Measurements from ENCODE around the gene NGEF.

Gene NGEF

DNA sequence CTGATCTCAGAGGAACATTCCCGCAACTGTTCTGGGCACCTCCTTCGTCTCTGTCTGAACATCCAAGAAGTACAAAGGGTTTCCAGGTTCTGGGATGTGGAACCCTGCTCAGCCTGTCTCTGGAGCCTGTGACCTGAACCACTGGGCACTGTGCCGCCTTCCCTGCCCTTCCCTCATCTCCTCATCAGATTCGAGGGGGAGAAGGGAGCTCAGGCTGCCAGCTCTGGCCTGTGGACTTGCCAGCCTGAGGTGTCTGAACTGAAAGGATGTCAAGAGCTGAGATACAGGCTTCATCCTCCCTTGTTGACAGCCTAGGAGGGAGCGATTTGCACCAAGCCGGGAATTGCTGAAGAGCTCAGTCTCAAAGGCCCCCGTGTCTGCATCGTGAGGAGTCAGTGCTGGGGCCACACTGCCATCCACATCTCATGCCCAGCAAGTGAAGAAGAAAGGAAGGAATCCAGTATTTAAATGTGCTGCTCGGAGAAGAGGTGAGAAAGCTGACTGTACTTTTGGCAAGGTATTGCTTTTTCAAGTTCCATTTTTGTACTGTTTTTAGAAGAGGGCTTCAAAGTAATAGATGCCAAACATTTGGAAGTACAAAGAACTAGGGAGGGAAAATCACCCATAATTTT, 32.0 kb upstream of the NGEF start:
- no peak for FAIRE-seq

- FAIRE-seq = no peak
Observed at GRCh38 chr2:233042549-233042948, 29.5 kb upstream of the NGEF start.

GRCh38 chr2:233041722-233042323, 28.8 kb upstream of the NGEF start:
- FAIRE-seq = no peak

DNA sequence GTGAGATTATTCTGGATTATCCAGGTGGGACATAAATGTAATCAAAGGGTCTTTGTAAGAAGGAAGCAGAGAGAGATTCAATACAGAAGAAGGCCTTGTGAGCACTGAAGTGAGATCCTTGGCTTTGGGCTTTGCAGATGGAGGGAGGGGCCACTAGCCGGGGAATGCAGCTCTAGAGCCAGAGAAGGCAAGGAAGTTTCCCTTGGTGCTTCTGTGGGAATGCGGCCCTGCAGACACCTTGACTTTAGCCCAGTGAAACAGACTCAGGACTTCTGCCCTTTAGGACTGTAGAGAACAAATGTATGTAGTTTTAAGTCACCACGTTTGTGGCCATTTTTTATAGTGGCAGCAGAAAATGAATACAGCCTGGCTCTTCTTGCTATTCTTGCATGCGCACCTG, 27.5 kb upstream of the NGEF start:
- FAIRE-seq = no peak

DNA sequence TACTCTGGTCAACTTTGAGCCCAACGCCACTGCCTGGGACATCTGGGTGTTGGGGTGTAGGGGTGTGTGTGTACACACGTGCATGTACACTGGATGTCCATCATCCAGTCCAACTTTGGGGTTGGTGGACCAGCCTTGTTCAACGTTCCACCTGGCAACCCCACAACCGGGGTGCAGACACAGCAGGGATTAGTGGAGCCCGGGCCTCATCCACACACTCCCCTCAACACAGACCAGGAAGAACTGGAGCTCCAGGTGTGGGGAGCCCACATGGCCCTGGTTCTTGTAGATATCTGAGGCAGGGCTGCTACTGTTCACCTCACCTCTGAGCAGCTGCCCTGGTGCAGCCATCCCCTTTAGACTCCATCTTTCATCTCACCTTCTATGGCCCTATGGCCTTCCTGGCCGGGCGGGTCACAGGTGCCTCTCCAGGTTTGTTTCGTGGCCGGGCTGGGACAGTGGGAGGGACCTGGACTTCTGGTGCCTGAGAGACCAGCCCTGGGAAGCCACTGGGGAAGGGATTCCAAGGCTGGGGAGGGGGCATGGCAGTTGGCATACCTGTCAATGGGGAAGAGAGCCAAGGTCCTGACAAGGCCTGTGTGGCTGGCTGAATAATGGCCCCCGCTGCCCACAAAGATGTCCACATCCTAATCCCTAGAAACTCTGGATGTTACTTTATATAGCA, 26.9 kb upstream of the NGEF start:
- no peak for FAIRE-seq

DNA sequence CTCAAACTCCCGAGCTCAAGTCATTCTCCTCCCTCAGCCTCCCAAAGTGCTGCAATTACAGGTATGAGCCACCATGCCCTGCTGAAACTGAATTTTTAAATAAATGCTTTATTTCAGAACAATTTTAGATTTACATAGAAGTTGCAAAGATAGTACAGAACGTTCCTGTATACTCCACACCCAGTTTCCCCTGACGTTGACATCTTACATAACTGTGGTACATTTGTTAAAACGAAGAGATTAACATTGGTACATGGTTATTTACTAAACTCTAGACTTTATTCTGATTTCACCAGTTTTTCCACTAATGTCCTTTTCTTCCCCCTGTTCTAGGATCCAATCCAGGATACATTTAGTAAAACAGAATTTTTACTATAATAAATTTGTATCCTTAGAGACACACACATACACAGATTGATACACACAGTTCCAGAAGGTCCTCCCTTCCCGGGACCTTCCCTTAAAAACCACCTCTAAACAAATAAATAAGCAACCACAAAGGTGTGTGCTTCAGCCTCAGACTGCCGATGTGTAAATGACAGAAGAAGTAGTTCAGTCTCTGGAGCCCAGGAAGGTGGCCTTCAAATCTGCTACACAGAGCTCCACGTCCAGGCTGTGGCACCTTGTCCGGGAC, 26.3 kb upstream of the NGEF start:
- no peak for FAIRE-seq

GRCh38 chr2:233037078-233037477, 24.0 kb upstream of the NGEF start:
- FAIRE-seq = no peak

GRCh38 chr2:233036162-233036838, 23.2 kb upstream of the NGEF start:
- FAIRE-seq = no peak

DNA sequence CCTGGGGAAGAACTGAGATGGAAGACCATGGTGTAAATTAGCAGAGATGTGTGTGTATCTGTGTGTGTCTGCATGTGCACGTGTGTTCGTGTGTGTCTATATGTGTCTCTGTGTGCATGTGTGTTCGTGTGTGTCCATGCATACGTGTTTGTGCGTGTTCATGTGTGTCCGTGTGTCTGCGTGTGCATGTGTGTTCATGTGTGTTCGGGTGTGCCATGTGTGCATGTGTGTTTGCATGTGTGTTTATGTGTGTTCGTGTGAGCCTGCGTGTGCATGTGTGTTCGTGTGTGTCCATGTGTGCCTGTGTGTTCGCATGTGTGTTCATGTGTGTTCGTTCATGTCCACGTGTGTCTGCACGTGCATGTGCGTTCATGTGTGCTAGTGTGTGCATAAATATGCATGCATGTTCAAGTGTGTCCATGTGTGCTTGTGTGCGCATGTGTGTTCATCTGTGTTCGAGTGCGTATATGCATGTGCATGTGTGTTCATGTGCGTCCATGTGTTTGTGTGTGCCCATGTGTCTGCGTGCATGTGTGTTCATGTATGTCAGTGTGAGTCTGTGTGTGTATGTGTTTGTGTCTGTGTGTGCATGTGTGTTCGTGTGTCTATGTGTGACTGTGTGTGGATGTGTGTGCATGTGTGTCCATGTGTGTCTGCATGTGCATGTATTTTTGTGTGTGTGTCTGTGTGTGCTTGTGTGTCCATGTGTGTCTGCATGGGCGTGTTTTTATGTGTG, 22.5 kb upstream of the NGEF start:
- no peak for FAIRE-seq

GRCh38 chr2:233034091-233034882, 21.2 kb upstream of the NGEF start:
- FAIRE-seq = no peak

DNA sequence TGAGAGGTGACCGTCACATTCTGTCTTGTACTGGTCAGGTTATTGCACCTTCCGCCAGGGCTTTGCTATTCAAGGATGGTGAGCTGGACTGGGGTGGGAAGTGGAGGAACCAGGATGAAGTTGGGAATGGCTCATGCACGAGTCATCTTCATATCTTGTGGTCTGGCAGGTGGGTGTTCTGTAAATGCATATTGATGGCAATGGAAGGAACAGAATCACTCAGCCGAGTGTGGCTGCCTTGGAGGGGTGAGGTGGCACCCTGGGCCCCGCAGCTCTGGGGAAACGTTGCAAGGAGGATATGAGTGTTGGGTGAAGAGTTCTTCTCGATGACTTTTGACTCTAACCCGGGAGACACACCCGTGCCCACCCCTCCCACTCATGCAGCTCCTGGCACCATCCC, 20.6 kb upstream of the NGEF start:
- FAIRE-seq = no peak

DNA sequence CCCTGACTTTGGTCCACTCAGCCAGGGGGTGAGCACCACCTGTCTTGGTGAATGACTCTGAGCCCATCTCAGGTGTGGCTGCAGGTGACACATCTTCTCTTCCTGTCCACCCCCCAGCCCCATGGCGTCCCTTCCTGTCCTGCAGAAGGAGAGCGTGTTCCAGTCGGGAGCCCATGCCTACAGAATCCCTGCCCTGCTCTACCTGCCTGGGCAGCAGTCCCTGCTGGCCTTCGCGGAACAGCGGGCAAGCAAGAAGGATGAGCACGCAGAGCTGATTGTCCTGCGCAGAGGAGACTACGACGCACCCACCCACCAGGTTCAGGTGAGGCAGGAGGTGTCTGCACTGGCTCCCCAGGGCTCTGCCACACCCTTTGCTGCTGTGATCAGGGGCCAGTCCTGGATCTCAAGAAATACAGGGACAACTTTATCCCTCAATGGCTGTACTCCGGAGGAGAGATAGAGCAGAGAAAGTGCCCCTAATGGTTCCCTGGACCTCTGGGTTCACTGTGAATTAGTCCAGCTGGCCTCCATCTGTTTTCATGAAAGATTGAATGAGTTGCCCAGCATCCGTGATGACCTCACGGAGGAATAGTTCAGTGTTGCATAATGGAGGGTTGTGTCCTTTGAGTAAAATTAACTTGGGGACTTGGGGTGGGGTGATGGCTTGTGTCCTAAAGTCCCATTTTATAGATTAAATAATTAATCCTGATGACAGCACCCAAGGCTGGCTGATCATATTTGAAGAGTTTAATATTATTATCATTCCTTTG, 19.7 kb upstream of the NGEF start, which contains the start of gene NEU2:
TSS of gene NEU2 (plus strand) at position 122 of the 770 bp plus-strand sequence. CDS start at position 122, 0 bp downstream.
- no peak for FAIRE-seq

DNA sequence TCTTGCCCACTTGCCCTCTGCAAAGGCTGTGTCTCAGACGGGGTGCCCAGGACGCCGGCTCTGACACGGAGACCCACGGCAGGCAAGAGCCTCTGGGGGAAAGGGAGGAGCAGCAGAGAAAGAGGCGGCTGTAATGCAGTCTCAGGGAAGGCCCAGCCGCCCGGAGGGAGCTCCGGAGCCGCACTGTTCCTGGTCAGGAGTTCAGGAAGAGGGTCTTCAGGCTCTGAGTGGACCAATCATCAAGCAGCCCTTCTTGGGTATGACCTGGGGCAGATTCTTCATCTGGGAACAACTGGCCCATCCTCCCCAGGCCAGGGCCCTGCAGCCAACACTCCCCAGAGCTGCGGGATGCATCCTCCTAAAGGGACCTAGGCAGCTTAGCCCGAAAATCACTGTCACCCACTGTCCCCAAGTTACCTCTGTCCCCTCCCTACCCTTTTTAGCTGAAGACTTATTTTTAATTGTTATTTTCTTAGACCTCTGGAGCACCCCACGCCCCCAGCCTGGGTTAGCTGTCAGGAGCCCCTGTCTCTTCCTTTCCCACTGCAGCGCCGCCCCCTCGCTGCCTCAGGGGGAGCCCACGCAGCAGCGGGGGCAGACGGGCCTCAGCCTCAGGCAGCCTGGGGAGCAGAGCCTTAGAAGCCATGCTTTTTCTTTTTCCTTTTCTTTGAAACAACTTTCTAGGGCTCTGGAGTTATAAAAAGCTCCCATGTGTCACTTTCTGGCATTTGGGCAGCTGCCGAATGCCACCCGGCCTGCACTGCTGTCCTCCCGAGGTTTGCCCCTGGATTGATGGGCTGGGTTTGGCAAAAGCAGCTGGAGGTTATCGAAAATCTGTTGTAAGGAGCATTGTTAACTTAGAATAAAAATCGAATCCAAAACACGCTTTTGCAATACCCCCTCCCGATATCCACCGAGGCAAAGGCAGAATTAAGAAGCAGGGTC, 18.8 kb upstream of the NGEF start:
- no peak for FAIRE-seq

DNA sequence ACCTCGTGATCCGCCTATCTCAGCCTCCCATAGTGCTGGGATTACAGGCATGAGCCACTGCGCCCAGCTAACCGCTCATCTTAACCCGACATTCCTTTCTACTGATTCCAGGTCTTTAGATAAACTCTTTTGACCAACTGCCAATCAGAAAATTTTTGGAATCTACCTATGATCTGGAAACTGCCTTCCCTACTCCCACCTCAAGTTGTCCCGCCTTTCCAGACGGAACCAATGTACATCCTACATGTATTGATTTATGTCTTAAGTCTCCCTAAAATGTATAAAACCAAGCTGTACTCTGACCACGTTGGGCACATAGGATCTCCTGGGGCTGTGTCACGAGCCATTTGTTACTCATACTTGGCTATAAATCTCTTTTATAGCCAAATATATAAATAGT, 16.3 kb upstream of the NGEF start:
- FAIRE-seq = no peak

DNA sequence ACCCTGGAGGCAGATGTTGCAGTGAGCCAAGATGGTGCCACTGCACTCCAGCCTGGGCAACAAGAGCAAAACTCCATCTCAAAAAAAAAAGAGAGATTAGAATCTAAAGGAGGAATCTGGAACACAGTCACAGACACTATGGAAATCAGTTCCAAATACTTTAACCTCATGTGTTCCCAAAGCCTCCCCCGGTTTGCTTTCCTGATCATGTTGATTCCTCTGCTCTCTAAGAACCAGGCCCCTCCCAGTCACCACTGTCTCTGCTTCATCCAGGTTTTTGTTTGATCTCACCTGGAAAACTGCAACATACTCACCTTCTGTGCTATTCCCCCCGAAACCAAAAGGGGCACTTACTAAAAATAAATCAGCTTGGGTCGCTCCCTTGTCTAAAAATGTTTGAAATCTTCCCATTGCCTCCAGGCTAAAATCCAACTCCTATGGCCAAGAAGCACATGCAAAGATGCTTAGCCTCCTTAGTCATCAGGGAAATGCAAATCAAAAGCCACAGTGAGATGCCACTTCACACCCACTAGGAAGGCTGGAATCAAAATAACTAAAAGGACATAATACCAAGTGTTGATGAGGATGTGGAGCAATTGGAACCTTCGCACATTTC, 13.2 kb upstream of the NGEF start:
- no peak for FAIRE-seq

DNA sequence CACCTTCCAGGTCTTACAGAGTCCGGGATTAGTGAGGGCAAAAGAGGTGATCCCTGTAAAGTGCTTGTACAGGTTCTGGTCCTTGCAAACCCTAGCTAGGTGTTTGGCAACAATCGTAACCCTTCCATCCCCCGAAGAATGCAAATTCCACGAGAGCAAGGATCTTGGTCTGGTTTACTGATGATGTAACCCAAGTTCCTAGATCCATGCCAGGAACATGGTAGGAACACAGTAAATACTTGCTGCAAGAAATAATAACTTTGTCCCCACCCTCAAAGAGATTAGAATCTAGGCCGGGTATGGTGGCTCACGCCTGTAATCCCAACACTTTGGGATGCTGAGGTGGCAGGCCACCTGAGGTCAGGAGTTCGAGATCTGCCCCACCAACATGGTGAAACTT, 12.7 kb upstream of the NGEF start:
- FAIRE-seq = no peak

DNA sequence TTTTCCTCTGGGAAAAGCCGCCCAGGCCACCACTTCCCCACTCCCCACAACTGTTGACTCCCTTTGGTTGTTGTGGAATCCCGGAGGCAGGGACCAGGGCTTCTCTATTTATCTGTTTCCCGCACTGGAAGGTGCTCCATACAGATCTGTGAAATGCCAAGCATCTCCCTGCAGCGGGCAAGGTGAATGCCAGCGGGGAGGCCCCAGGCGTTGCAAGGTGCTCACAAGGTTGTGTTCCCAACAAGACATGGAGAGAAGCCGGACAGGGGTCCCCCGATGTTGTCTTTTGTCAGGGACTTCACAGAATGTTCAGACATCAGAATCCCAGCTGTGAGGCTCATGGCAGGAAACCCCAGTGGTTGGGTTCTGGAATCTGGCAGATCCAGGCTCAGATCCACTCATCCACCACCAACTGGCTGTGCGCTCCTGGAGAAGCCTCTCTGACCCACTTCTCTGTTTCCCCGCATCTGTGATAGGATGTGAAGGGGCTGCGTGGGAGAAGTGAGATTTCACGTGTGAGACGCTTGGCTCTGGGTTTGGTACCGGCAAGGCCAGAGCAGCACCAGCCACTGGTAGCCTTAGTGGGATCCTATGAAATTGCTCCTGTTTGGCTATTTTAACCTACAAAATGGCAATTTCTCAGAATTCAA, 10.8 kb upstream of the NGEF start:
- FAIRE-seq = no peak

DNA sequence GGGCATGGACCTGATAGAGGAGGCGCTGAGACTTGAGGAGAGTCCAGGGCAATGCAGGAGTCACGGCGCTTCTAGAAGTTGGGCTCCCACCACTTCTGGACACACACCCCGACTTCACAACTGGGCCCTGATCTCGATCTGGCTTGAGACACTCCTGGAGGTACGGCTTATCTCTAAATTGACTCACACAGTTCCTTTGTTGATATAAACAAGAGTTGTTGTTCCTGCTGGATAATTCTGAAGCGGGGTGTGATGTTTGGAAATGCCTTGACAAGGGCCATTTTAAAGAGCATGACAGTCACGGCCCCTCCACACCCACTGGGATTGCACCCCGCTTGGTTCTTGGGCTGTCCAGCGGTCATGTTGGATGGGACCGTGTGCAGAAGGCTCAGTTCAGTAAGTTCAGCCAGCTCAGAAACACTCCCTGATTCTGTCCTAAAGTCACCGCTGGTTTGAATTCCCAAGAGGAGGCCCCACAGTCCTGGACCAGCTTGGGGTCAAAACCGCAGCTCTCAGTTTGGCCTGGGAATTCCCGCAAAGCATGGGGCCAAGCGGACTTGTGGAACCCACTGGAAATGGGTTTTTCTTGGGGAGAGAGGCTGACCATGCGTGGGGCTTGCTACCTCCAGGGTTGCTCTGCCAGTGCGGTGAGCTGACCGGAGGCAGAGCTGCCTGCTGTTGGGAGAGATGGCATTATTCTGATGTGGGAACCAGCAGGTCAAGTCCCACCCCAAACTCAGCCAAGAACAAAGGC, 10.1 kb upstream of the NGEF start:
- FAIRE-seq = no peak

Measured in A204.1 (cell line).